ENCODE measurements around the gene ABLIM2.

Gene ABLIM2

DNA sequence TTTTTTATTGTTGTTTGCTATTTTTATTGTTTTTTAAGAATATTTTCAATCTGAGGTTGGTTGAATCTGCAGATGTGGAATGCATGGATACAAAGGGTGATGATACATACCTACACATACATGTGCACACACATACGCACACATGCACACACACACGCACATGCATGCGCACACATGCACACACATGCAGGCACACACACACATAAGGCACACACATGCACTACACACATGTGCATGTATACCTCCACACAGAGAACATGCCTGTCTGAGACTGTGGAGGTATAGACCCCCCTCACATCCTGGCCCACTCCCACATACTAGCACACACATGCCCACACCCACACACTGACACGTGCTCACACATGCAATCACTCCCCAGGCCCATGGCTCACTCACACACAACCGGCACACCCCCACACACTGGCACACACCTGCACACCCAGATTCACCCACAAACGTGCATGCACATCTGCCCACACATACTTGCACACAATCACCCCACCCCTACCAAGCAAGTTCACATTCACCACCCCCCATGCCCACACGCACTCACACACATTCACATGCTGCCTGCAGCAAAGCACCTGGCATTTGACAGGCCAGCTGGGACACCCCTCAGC is 121.4 kb downstream of the ABLIM2 start:
- TF ChIP-seq ZNF274 (IDR thresholded peaks at IDR 0.05; ENCODE audit: low read depth, low read length) = no peak
- H3K4me3 ChIP-seq (ENCODE audit: low read length) = no peak overlapping the region

DNA sequence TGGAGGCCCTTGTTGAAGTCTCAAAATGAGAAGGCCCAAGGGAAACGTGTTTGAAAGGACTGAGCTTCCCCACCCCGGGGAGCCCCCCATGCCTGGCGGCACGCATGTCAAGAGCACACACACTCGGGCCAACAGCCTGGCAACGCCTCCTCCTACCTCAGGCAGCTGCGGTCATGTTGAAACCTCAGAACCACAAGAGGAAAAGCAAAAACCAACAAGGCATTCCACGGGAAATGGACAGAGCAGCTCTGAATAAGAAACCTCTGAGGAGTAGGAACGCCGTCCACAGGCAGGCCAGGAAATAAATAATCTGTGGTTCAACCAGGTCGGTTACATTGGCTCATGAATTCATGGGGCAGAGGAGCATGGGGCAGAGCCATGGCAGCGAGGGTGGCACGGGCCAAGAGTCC is 123.2 kb downstream of the ABLIM2 start:
- H3K4me3 ChIP-seq (ENCODE audit: low read length) = no peak overlapping the region
- no peak for TF ChIP-seq ZNF274 (IDR thresholded peaks at IDR 0.05; ENCODE audit: low read depth, low read length)

DNA sequence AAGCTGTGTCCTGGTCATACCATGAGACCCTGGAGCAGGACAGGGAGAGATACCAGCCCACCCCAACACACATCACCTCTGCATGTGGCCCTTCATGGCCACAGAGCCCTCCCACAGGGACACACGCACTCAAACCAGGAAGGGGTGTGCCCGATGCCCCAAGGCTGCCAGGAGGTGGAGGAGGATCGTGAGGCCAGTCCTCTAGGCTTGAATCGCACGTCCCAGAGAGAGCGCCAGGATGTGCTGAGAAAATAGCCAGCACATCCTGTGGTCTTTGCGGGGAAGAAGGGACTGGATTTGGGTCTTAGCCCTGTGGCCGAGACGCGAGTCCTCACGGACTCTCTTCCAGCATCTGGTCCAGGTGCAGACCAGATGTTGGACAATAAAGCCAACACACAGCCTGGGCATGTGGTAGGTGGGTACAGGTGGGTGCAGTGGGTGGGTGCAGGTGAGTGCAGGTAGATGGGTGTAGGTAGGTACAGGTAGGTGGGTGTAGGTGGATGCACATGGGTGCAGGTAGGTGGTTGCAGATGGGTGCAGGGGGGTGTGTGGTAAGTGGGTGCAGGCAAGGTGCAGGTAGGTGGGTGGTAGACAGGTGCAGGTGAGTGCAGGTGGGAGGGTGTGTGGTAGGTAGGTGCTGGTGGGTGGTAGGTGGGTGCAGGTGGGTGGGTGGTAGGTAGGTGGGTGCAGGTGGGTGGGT is 124.6 kb downstream of the ABLIM2 start:
- no peak overlapping the region for H3K4me3 ChIP-seq (ENCODE audit: low read length)
- TF ChIP-seq ZNF274 (IDR thresholded peaks at IDR 0.05; ENCODE audit: low read depth, low read length) = no peak

DNA sequence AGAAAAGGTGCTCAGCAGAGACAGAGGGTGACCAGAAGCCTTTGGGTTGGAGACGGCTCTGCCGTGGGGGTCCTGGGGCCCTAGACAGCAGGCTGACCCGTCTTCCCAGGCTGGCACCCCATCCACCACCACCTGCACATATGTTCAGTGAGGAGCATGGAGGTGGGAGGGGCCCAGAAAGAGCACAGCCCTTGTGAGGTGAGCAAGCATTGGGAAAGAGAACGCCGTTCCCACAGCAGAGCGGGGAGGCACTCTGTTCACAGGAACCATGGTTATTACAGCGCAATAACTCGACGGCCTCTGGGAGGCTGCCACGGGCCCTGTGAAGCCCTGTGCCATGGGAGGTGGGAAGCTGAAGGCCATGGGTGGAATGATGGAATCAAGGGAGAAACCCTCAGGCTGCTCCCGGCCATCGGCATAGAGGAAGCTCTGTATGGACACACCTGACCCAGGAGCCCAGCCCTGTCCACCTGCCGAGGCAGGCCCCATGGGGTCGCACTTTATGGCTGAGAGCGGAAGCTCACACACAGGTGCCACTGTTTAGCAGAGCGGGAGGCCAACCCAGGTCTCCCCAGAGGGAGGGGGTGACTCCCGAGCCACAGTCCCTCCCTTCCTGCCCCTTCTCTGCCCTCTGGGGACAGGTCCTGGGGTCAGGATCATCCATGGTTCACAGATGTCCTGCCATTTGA is 125.4 kb downstream of the ABLIM2 start:
- H3K4me3 ChIP-seq (ENCODE audit: low read length) = no peak overlapping the region
- TF ChIP-seq ZNF274 (IDR thresholded peaks at IDR 0.05; ENCODE audit: low read depth, low read length) = no peak

DNA sequence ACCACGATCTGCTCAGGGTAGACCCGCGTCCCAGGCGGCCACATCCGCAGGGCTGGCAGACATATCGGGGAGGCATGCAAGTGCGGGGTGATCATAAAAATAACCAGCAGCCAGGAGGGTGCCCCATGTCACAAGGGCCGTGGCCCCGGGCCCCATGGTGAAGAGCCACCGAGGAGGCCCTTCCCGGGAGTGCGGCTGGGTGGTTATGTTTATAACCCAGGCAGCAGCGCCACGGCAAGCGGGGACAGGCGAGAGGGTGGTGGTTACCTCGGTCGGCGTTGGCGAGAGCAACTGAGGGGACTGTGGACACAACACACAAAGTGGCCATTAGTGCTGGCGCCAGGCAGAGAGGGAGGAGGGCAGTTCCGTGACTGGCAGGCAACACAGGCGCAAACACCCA is 126.2 kb downstream of the ABLIM2 start:
- no peak overlapping the region for H3K4me3 ChIP-seq (ENCODE audit: low read length)
- no peak for TF ChIP-seq ZNF274 (IDR thresholded peaks at IDR 0.05; ENCODE audit: low read depth, low read length)

DNA sequence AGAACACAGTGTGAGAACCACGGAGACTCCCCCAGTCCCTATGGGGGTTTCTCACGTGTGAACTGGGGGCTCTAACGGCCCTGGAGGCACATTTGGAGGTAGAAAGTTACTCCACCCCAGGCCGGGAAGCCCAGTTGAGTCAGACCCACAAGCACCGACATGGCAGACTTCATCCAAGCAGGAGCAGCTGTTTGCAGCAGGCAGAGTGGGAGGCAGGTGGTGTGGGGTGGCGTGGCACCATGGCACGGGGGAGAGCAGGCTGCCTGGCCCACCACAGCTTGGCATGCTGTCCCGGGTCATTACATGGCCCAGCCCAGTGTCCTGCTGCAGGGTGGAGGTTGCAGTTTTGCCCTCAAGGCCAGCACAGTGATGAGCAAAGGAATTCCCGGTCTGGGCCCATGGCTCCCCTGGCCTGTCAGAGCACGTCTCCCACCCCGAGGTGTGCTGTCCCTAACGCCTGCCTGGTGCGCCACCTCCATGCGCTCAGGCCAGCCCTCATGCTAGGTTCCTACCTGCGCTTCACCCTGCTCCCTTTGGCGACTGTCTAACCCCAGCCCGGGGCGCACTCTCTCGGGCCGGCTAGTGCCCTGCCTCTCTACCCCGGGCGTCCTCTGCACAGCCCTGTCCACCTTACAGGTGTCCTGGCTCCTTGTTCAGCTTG is 128.4 kb downstream of the ABLIM2 start:
- TF ChIP-seq ZNF274 (IDR thresholded peaks at IDR 0.05; ENCODE audit: low read depth, low read length) = no peak
- no peak overlapping the region for H3K4me3 ChIP-seq (ENCODE audit: low read length)

DNA sequence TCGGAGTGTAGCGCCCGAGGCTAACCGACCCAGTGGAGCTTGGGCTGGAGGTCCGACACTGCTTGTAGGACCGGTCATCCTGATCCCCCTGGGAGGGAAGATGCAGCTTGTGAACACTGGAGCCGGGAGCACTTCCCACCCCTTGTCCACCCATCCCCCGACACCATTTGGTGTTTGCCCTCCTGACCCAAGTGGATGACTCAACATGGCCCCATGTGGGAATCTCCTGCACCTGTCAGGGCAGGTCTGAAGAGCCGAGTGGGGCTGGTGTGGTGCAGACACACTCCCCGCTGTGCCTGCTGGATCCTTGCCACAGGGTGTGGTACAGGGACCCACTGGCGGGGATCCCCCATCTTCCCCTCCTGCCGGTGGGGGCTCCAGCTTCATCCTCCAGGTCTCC is 128.9 kb downstream of the ABLIM2 start:
- TF ChIP-seq ZNF274 (IDR thresholded peaks at IDR 0.05; ENCODE audit: low read depth, low read length) = no peak
- no peak overlapping the region for H3K4me3 ChIP-seq (ENCODE audit: low read length)

DNA sequence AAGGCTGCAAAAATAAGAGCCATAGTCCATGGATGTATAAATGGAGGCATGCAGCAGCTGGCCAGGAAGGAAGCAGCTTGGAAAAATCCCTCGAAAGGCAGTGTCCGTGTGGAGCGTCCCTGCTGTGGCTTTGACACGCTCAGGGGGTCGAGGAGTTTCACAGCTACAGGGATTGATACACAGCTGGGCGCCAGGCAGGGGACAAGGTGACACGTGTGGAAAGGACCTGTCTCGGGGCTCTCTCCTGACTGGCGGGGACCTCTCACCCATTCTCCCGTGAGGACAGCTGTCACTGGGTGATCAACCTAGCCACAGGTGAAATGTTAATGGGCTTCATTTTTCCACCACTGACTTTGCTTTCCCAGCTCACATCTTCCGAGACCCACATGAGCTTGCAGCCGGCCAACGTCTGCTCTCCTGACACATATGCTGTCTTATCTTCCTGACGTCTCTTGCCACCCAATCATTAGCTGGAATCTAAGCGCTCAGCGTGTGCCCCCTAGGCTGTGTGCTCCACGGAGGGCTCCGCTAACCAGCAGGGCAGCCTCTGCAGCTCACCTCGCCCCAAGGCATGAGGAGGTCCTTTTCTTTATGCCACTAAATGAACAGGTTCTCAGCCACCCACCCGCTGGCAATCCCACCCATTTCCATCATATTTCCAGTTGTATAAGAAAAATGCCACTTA is 129.6 kb downstream of the ABLIM2 start:
- H3K4me3 ChIP-seq (ENCODE audit: low read length) = no peak overlapping the region
- no peak for TF ChIP-seq ZNF274 (IDR thresholded peaks at IDR 0.05; ENCODE audit: low read depth, low read length)

DNA sequence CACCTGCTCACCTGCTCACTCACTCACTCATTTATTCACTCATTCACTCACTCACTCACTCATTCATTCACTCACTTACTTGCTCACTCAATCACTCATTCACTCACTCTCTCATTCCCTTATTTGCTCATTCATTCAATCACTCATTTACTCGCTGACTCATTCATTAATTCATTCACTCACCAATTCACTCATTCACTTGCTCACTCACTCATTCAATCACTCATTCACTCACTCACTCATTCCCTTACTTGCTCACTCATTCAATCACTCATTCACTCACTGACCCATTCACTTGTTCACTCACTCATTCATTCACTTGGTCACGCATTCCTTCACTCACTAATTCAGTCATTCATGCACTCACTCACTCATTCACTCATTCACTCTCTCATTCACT is 130.2 kb downstream of the ABLIM2 start:
- TF ChIP-seq ZNF274 (IDR thresholded peaks at IDR 0.05; ENCODE audit: low read depth, low read length) = no peak
- no peak overlapping the region for H3K4me3 ChIP-seq (ENCODE audit: low read length)

DNA sequence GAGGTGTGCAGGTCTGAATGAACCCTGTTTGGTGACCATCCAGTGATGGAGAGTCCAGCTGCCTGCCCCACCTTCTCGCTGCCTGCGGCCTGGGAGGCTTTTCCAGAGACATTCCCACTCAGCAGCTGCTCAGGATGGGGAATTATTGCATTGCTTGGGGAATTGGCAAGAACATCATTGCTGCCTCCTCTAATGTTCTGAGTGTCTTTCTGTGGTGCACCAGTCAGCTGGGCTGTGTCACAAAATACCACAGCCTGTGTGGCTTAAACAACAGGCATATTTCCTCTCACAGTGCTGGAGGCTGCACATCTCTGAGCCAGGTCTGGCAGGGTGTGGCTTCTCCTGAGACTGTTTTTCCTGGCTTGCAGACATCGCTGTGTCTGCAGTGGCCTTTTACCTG is 132.2 kb downstream of the ABLIM2 start:
- TF ChIP-seq ZNF274 (IDR thresholded peaks at IDR 0.05; ENCODE audit: low read depth, low read length) = no peak
- no peak overlapping the region for H3K4me3 ChIP-seq (ENCODE audit: low read length)

DNA sequence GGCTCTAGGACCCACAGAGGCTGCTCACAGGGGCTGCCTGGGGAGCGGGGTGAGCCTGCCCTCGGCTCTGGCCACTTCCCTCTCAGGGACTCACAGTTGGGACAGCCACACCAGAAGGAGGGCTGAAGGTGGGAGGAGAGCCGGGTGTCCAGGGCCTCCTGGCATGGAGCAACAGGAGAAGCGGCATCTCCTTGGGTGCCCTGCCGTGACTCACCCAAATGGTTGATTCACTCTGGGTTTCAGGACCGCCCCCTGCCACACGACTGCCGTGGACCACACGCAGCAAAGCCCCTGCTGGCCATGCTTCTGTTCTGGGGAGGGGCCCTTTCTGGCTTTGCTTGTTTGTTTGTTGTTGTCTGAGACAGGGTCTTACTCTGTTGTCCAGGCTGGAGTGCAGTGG is 132.9 kb downstream of the ABLIM2 start:
- TF ChIP-seq ZNF274 (IDR thresholded peaks at IDR 0.05; ENCODE audit: low read depth, low read length) = no peak
- H3K4me3 ChIP-seq (ENCODE audit: low read length) = no peak overlapping the region

DNA sequence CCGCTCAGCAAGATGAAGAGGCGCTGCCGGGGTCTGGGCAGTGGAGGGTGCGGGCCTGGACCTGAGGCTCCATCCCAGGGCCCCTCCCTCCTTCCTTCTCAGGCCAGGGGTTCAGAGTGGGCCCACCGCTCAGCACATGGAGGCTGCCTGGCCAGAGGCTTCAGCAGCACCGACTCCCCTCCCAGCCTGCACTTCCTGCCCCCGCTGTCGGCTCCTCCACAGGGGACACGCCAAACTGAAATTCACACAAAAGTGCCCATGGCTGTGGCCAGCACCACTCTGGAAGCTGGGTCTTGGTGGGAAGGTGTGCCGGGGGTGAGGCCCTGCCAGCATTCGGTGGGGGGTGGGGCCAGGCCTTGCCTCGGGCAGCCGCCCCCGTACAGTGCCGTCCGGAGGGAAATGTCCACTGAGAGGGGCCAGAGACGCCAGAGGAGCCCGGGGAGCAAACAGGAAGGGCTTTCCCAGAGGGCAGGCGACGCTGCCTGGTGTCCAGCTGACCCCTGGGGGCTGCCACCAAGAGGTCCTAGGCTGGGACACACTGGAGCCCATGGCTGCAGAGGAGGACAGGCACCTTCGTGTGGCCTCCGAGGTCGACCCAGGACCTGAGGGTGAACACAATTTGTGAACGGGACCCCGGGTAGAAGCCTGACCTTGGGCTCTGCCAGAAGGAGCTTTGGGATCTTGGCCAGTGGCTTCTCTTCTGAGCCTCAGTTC is 134.4 kb downstream of the ABLIM2 start:
- no peak overlapping the region for H3K4me3 ChIP-seq (ENCODE audit: low read length)
- TF ChIP-seq ZNF274 (IDR thresholded peaks at IDR 0.05; ENCODE audit: low read depth, low read length) = no peak

DNA sequence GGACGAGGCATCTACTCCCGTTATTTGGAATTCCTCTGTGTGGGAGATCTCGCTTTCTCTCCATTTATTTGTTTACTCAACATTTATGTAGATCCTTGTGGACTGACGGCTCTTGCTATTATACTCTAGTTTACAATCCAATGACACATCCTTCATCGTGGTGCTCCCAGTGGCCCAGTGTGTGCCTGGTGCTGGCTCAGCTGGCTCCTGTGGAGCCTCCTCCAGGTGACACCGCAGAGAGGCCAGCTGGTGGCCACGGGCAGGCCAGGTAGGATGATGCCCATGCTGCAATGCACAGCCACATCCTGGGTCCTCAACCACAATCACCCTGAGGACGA is 134.9 kb downstream of the ABLIM2 start:
- no peak for TF ChIP-seq ZNF274 (IDR thresholded peaks at IDR 0.05; ENCODE audit: low read depth, low read length)
- H3K4me3 ChIP-seq (ENCODE audit: low read length) = no peak overlapping the region

All from GM08714 (cell line).